Measurements from ENCODE around the gene GALR2.

GALR2 gene

DNA sequence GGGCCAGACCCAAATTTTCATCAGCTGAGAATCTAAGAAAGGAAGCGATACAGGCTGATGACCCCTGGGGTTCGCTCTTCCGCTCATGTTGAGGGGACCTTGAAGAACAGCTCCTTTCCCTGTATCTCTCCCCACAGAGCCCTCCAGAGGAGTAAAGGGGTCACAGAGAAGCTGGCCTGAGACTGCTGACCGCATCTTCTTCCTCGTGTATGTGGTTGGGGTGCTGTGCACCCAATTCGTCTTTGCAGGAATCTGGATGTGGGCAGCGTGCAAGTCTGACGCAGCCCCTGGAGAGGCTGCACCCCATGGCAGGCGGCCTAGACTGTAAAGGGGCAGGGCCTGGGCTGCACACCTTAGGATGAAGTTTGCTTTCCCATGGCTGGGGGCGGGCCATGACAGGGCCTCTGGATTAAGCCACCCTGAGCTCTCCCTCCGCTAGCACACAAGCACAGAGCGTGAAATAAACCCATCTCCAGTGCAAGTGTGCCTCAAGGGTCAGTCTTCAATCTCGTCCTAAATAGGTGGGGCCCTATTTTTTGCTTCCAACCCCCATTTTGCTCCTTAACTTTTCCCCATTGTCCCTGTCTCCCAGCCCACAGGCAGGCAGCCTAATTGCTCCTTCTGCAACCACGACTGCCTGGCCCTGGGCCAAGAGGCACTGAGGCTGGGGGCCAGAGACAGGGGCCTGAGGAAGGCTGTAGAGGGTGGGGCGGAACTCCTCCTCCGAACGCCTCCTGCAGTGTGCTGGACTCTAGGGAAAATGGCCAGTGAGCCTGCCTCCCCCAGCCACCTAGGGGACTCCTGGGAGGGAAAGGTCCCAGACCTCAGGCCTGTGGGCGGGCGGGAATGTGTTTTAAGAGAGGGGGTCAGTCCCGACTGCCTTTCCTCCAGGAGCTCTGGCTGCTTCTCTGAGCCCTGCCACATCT is 8.0 kb downstream of the GALR2 start:
- no peak overlapping the region for H3K4me3 ChIP-seq (ENCODE audit: low read depth, low read length)
- no peak for DNase-seq (ENCODE audit: low read depth)
- TF ChIP-seq, protein P1, sequence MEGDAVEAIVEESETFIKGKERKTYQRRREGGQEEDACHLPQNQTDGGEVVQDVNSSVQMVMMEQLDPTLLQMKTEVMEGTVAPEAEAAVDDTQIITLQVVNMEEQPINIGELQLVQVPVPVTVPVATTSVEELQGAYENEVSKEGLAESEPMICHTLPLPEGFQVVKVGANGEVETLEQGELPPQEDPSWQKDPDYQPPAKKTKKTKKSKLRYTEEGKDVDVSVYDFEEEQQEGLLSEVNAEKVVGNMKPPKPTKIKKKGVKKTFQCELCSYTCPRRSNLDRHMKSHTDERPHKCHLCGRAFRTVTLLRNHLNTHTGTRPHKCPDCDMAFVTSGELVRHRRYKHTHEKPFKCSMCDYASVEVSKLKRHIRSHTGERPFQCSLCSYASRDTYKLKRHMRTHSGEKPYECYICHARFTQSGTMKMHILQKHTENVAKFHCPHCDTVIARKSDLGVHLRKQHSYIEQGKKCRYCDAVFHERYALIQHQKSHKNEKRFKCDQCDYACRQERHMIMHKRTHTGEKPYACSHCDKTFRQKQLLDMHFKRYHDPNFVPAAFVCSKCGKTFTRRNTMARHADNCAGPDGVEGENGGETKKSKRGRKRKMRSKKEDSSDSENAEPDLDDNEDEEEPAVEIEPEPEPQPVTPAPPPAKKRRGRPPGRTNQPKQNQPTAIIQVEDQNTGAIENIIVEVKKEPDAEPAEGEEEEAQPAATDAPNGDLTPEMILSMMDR (conservative IDR thresholded peaks at IDR 0.05; ENCODE audit: low read depth, low read length) = no peak

DNA sequence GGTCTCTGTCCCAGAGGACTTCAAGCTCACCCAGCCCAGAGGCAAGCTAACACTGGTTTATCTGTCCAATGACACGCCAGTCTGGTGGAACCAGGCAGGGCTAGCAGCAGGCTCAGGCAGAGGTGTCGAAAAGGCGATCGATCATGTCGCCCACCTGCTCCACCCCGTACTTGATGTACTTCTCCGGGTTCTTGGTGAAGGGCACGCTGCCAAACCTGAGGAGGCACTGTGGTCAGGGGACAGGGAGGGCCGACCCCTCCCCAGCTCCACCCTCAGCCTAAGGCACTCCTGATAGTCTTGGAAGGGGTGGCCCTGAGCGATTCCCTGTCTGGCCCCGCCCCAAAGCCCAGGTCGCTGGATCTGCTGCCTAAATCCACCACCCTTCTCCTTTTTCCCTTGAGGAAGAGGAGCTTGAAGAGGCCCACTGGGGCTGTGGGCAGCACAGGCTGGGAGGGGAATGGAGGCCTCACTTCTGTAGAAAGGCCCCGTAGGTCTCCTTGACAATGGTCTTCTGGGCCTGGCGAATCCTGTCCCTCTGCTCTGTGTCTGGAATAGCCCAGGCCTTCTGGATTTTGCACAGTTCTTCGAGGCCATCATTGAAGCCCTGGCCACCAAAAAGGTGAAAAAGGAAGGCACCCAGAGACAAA is 9.1 kb downstream of the GALR2 start:
- DNase-seq (ENCODE audit: low read depth) = no peak
- H3K4me3 ChIP-seq (ENCODE audit: low read depth, low read length) = no peak overlapping the region
- TF ChIP-seq, protein P1 (conservative IDR thresholded peaks at IDR 0.05; ENCODE audit: low read depth, low read length) = no peak

DNA sequence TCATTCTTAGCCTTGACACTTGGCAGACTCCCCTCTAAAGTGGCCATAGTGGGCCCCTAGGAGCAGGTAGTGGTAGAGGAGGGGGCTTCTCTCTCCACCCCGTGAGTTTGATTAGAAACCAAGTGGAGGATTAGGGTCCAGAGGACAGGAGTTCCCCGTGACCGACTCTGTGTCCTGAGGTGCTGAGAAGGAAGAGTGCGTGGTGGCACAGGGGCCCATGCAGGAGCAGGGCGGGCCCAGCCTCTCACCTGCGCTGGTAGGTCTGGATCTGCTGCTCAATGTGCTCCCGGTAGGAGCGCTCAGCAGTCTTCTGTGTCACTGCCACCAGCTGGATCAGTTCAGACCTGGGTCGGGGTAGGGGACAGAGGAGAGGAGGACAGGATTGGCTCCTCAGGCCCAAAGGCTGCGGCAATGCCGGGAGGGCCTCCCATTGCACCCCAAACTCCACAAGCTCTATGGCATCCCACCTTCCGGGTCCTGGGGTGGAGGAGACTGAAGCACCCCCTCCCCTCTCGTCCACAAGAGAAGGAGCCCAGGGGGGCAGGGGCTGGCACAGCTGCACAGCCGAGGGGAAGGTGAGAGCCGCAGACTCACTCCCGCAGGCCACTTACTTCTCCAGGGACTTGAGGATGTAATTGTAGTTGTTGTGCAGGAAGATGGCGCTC is 10.6 kb downstream of the GALR2 start:
- DNase-seq (ENCODE audit: low read depth) = no peak
- H3K4me3 ChIP-seq (ENCODE audit: low read depth, low read length) = no peak overlapping the region
- TF ChIP-seq, protein P1 (conservative IDR thresholded peaks at IDR 0.05; ENCODE audit: low read depth, low read length) = no peak

DNA sequence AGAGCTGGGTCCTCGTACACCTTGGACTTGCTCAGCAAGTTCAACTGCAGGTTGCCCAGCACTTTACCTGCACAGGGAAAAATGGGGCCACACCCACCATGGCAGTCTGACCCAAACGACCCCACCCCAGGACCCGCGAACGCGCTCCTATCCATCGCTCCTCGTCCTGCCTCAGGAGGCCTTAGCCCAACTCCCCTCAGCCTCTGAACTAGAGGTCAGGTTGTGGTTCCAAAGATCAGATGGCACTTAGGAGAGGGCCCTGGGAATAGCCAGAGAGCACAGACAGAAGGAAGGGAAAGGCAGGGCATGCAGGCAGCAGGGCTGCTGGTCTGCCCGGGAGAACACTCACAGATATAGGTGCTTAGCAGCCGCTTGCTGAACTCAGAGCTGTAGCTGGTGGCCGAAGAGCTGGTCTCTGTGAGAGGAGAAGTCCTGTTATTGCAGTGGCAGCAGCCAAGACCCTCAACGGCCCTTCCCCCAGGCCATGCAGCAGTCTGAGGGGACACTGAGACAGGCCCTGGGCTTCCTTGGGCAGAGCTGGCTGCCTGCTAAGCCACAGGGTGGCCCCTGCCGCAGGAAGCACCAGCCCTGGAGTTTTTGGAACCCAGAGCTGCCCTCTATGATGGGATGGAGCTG is 11.3 kb downstream of the GALR2 start:
- no peak for DNase-seq (ENCODE audit: low read depth)
- H3K4me3 ChIP-seq (ENCODE audit: low read depth, low read length) = no peak overlapping the region
- TF ChIP-seq, protein P1 (conservative IDR thresholded peaks at IDR 0.05; ENCODE audit: low read depth, low read length) = no peak

DNA sequence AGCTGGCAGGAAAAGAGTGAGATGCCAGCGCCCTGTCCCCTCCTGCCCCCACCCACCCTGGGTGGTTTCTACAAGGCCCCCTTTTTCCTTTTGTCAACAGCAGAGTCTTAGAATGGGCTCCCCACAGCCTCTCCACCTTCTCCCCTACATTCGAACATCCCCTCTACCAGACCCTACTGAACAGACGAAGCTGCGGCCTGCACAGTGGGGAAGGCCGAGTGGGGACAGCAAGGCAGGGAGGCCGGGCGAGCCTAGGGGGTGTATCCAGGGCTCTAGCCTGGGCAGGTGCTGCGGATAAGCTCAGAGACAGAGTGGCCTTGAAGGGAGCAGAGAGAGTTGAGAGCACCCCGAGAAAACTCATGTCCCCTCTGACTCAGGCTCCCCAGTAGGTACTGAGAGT is 11.8 kb downstream of the GALR2 start:
- H3K4me3 ChIP-seq (ENCODE audit: low read depth, low read length) = no peak overlapping the region
- TF ChIP-seq, protein P1 (conservative IDR thresholded peaks at IDR 0.05; ENCODE audit: low read depth, low read length) = no peak
- no peak for DNase-seq (ENCODE audit: low read depth)

DNA sequence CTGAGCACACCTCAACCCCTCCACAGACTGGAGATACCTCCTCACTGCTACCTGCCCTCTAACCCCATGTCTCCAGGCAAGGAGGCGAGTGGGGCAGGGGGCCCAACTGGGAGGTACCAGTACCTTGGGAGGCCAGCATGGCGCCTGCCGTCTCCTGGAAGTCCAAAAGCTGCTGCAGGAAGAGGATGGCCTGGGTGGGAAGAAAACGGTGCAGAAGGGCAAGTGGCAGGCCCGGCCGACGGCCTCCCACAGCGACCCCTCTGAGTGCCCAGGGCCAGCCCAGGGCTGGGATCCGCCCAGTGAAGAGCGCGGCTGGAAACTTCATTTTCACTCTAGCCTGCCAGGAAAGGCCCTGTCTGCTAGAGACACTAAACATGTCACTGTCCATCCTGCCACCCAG is 12.9 kb downstream of the GALR2 start:
- no peak for DNase-seq (ENCODE audit: low read depth)
- no peak overlapping the region for H3K4me3 ChIP-seq (ENCODE audit: low read depth, low read length)
- TF ChIP-seq, protein P1 (conservative IDR thresholded peaks at IDR 0.05; ENCODE audit: low read depth, low read length) = no peak
